CD4-positive, alpha-beta T cell treated with Interleukin-4 for 1 hour (primary cell): ENCODE measurements around the gene SARM1.
"Not testable (repeated sequence)": the region's sequence is repeated elsewhere in the genome, so short reads cannot be mapped to it uniquely, and the experiment has no call there.

ENCODE experiments used
- DNase-seq, 2 donors: peaks; one replicate each; pipeline ENCODE4 v3.0.0-alpha.2; 2020 to 2022

SARM1 gene

DNA sequence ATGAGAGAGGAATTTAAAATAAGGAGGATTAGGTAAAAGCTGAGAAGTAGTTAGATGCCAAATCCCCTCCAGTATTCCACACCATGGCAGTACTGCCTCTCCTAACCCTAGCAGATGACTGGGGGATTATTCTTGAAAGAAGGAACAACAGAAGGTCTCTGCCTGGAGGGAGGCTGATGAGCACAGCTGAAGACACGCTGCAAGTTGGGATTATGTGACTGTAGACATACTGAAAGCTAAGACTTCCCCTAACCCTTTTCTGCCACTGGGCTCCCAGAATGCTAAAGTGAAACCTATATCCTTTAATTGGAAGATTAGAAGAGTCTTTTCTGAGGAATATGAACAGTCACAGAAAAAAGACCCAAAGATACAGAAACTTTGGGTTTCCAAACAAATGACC is 62.2 kb downstream of the SARM1 start:
- no peak for DNase-seq

DNA sequence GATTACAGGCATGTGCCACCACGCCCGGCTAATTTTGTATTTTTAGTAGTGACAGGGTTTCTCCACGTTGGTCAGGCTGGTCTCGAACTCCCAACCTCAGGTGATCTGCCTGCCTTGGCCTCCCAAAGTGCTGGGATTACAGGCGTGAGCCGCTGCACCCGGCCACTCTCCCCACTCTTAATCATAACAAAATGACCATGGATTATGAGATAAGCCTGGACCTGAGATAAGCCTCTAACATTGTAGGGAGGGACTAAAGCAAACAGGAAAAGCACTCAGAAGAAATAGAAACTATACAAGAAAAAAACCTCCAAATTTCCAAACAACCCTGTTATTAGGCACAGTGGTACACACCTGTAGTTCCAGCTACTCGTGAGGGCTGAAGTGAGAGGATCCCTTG is 62.8 kb downstream of the SARM1 start:
- DNase-seq = not testable (repeated sequence)

DNA sequence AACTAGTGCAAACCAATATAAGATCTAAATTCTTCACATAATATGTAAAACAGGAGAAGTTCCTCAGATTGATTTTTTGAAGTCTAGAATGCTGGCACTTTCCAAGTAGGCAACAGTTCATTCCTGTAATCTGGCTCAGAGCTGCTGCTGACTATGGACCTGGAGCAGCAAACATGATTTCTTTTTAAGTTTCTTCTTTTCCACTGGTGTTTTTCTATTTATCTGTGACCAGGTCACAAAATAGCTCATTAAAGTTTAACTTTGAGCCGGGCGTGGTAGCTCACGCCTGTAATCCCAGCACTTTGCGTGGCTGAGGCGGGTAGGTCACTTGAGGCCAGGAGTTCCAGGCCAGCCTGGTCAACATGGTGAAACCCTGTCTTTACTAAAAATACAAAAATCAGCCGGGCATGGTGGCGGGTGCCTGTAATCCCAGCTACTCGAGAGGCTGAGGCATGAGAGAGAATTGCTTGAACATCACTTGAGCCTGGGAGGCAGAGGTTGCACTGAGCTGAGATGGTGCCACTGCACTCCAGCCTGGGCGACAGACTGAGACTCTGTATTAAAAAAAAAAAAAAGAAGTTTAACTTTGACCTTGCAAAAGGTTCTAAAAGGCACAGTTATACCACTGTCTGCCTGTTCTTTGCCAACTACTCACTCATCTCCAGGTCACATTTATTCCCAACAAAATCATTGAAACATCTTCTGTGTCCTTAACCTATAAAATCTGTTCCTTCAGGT is 72.6 kb downstream of the SARM1 start:
- DNase-seq = no peak

DNA sequence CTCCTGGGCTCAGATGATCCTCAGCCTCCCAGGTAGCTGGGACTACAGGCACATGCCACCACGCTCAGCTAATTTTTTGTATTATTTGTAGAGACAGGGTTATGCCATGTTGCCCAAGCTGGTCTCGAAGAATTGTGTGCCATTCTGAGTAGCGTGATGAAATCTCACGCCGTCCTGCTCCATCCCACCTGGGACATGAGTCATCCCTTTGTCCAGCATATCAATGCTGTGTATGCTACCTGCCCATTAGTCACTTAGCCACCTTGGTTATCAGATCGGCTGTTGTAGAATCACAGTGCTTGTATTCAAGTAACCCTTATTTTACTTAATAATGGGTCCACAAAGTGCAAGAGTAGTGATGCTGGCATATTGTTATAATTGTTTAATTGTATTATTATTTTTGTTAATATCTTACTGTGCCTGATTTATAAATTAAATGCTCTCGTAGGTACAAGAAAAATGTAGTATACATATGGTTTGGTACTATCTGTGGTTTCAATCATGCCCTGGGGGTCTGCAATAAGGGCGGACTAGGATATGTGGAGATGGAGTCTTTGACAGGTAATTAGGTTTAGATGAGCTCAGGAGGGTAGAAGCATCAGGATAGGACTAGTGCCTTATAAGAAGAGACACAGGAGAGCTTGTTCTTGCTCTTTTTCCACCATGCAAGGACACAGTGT is 75.4 kb downstream of the SARM1 start:
- no peak for DNase-seq

DNA sequence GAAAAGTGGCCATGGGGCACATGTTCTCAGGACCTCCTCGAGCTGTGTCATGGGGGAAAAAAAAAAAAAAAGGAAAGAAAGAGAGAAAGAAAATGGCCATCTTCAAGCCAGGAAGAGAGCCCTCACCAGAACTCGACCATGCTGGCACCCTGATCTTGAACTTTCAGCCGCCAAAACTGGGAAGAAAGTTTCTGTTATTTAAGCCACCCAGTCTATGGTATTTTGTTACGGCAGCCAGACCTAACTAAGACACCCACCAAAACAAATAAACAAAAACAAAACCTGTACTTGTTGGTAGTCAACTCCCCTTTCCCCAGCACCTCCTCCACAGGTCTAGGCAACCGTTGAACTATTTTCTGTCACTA is 75.9 kb downstream of the SARM1 start:
- no peak for DNase-seq

DNA sequence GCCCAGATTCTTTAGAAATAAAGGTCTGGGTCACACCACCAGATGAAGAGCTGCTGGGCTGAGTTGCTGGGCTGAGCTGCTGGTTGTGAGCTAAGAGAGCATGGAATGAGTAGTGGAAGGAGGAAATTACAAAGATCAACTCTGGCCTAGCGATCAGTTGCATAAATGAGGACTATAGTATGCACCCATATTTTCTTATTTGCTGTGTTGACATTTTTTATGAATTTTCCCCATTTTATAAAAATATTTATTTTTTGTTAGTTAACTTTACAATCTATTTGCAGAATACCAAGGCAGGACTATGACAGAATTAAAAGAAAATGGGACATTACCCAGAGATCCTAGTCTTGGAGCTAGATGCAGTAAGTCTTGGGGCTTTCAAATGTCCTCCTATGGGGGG is 78.4 kb downstream of the SARM1 start:
- no peak for DNase-seq
